HepG2 (cell line): ENCODE results near the gene ZNF821. TPM values are rescaled to one million over a fixed set of nuclear protein-coding genes. Genes with fewer than 3 reads are reported as not detected.
A peak's percentile ranks its signal among the peaks of the same experiment; 100 is the strongest.

Experiments
- ATAC-seq: fragments of 200-7000 bp; cut with Tn5 transposase; 3 replicates; pipeline ENCODE4 v1.9.1; 2020; ENCODE audit warnings: mild to moderate bottlenecking, moderate library complexity
- BruUV-seq: library from RNA; stranded (reverse); fragments of 400-500 nt; replicated peaks from 2 replicates; lab custom pipeline; 2021; lab: Mats Ljungman, UMichigan
- CTCF ChIA-PET: fragments of 300-600 bp; formaldehyde crosslinking; extraction: SDS; loops from one replicate; lab custom pipeline; 2021; ENCODE audit warnings: low total read pairs, inconsistent platforms, low intra/inter-chr PET ratio; lab: Yijun Ruan, JAX
- POLR2A ChIA-PET: fragments of 350-600 bp; sonication (Branson Sonifier 250); formaldehyde crosslinking; loops from one replicate; lab custom pipeline; 2020; ENCODE audit warnings: antibody characterized with exemption, inconsistent platforms; lab: Yijun Ruan, JAX
- DNase-seq: peaks from one replicate; pipeline ENCODE4 v3.0.0-alpha.2; 2015; ENCODE audit warnings: low spot score
- FAIRE-seq: peaks from 3 replicates; lab custom pipeline; 2011; peaks lifted over from hg19 to GRCh38; lab: Jason Lieb, UNC
- H2AFZ ChIP-seq: one replicate; pipeline ENCODE4 v1.6.1; 2011; ENCODE audit warnings: low read length, inconsistent platforms
- H3K27ac ChIP-seq: fragments of 300-600 bp; 3 replicates; pipeline ENCODE4 v1.8.0; 2011; ENCODE audit warnings: mixed run types, mild to moderate bottlenecking, mixed read lengths, low read length, inconsistent platforms; ENCODE audit not compliant: insufficient read depth; ENCODE audit errors: extremely low read length
- H3K27me3 ChIP-seq, 2 experiments: fragments of 200-600 bp in 1 of 2; 2 replicates in 1 of 2; 3 replicates in 1 of 2; pipeline versions ENCODE4 v1.6.0 to v1.8.0; 2011; ENCODE audit warnings: low read length in 2 of 2, mild to moderate bottlenecking in 2 of 2, moderate library complexity in 2 of 2, inconsistent platforms in 1 of 2; ENCODE audit not compliant: insufficient read depth in 2 of 2, control insufficient read depth in 1 of 2
- H3K36me3 ChIP-seq, 2 experiments: fragments of 200-600 bp in 1 of 2; replicated peaks in 1 of 2; 2 replicates in 1 of 2; 3 replicates in 1 of 2; pipeline versions ENCODE4 v1.5.1 to v1.8.0; 2011; ENCODE audit warnings: low read length in 2 of 2, inconsistent platforms in 1 of 2; ENCODE audit not compliant: insufficient read depth in 2 of 2, control insufficient read depth in 1 of 2
- H3K4me1 ChIP-seq: 2 replicates; pipeline ENCODE4 v1.5.1; 2012; ENCODE audit warnings: low read length, inconsistent platforms; ENCODE audit not compliant: insufficient read depth
- H3K4me2 ChIP-seq: 2 replicates; pipeline ENCODE4 v1.6.0; 2011; ENCODE audit warnings: low read depth, low read length, inconsistent platforms
- H3K4me3 ChIP-seq, 3 experiments: fragments of 200-600 bp in 1 of 3; sonication (generic), shearing (Covaris generic) in 1 of 3; replicated peaks in 1 of 3; 2 replicates each; pipeline ENCODE4 v1.5.1; 2011 to 2016; ENCODE audit warnings: low read length in 3 of 3, inconsistent platforms in 2 of 3, low read depth in 2 of 3, mild to moderate bottlenecking in 2 of 3, control low read depth in 1 of 3, mixed read lengths in 1 of 3; ENCODE audit not compliant: insufficient read depth in 1 of 3
- H3K79me2 ChIP-seq: one replicate; pipeline ENCODE4 v1.6.1; 2011; ENCODE audit warnings: low read length, inconsistent platforms; ENCODE audit not compliant: insufficient read depth
- H3K9ac ChIP-seq: 2 replicates; pipeline ENCODE4 v1.6.0; 2011; ENCODE audit warnings: mild to moderate bottlenecking, low read depth, low read length, inconsistent platforms; ENCODE audit not compliant: insufficient read depth
- H3K9me3 ChIP-seq: 2 replicates; pipeline ENCODE4 v1.5.1; 2012; ENCODE audit warnings: mild to moderate bottlenecking, low read length
- H4K20me1 ChIP-seq: 2 replicates; pipeline ENCODE4 v1.6.0; 2011; ENCODE audit warnings: inconsistent platforms, mild to moderate bottlenecking, low read length, moderate library complexity; ENCODE audit not compliant: insufficient read depth
- BCL6 ChIP-seq: IDR thresholded peaks from 2 replicates; pipeline ENCODE4 v1.6.1; 2016; ENCODE audit warnings: missing genetic modification reagents, missing compliant biosample characterization
- CBX5 ChIP-seq: sonication (generic); formaldehyde crosslinking; IDR thresholded peaks from 2 replicates; pipeline ENCODE4 v1.4.0; 2020; ENCODE audit warnings: missing genetic modification reagents, borderline replicate concordance
- CCDC6 ChIP-seq: sonication (generic); formaldehyde crosslinking; IDR thresholded peaks from 2 replicates; pipeline ENCODE4 v1.8.1; 2022; ENCODE audit warnings: mild to moderate bottlenecking, missing genetic modification reagents, moderate library complexity
- EEA1 ChIP-seq: sonication (generic); formaldehyde crosslinking; IDR thresholded peaks from 2 replicates; pipeline ENCODE4 v1.5.1; 2020; ENCODE audit warnings: mild to moderate bottlenecking, missing genetic modification reagents, borderline replicate concordance
- GZF1 ChIP-seq: sonication (generic); formaldehyde crosslinking; IDR thresholded peaks from 2 replicates; pipeline ENCODE4 v1.5.1; 2020; ENCODE audit warnings: mild to moderate bottlenecking, missing genetic modification reagents
- HDAC2 ChIP-seq: sonication (generic); formaldehyde crosslinking; IDR thresholded peaks from 2 replicates; pipeline ENCODE4 v1.4.0; 2020; ENCODE audit warnings: missing genetic modification reagents
- HNF1A ChIP-seq, 2 experiments: sonication (generic) in 1 of 2; formaldehyde crosslinking in 1 of 2; IDR thresholded peaks; 2 replicates each; pipeline versions ENCODE4 v1.4.0 to v1.6.1; 2016 to 2020; ENCODE audit warnings: borderline replicate concordance in 1 of 2, low read depth in 1 of 2, mild to moderate bottlenecking in 1 of 2, missing genetic modification reagents in 1 of 2
- HNF4A ChIP-seq: sonication (generic); formaldehyde crosslinking; IDR thresholded peaks from 2 replicates; pipeline ENCODE4 v1.4.0; 2020; ENCODE audit warnings: missing genetic modification reagents
- PAWR ChIP-seq: sonication (generic); formaldehyde crosslinking; IDR thresholded peaks from 2 replicates; pipeline ENCODE4 v1.4.0; 2020; ENCODE audit warnings: missing genetic modification reagents, mild to moderate bottlenecking, borderline replicate concordance
- PAXIP1 ChIP-seq: sonication (generic); formaldehyde crosslinking; conservative IDR thresholded peaks from 2 replicates; pipeline ENCODE4 v1.4.0; 2020; ENCODE audit warnings: mild to moderate bottlenecking, missing genetic modification reagents, moderate library complexity
- SMAD9 ChIP-seq: sonication (generic); formaldehyde crosslinking; IDR thresholded peaks from 2 replicates; pipeline ENCODE4 v1.5.1; 2020; ENCODE audit warnings: mild to moderate bottlenecking, missing genetic modification reagents
- TAF15 ChIP-seq: fragments of 200-400 bp; formaldehyde crosslinking; IDR thresholded peaks from one replicate; pipeline ENCODE4 v1.6.1; 2018; ENCODE audit warnings: mild to moderate bottlenecking, low read depth, low read length; ENCODE audit not compliant: poor library complexity, severe bottlenecking
- ZFP36L2 ChIP-seq: sonication (generic); formaldehyde crosslinking; IDR thresholded peaks from 2 replicates; pipeline ENCODE4 v1.4.0; 2020; ENCODE audit warnings: missing genetic modification reagents
- ZNF12 ChIP-seq: sonication (generic); formaldehyde crosslinking; IDR thresholded peaks from 2 replicates; pipeline ENCODE4 v1.5.0; 2020; ENCODE audit warnings: missing genetic modification reagents
- ZNF20 ChIP-seq: sonication (generic); formaldehyde crosslinking; IDR thresholded peaks from 2 replicates; pipeline ENCODE4 v1.4.0; 2020; ENCODE audit warnings: mild to moderate bottlenecking, moderate library complexity, missing genetic modification reagents
- ZNF367 ChIP-seq: sonication (generic); formaldehyde crosslinking; IDR thresholded peaks from 2 replicates; pipeline ENCODE4 v1.4.0; 2020; ENCODE audit warnings: missing genetic modification reagents, borderline replicate concordance
- ZNF552 ChIP-seq: sonication (generic); formaldehyde crosslinking; IDR thresholded peaks from 2 replicates; pipeline ENCODE4 v1.9.0; 2022; ENCODE audit warnings: missing genetic modification reagents, mild to moderate bottlenecking, borderline replicate concordance
- ZNF572 ChIP-seq: sonication (generic); formaldehyde crosslinking; IDR thresholded peaks from 2 replicates; pipeline ENCODE4 v1.5.1; 2020; ENCODE audit warnings: mild to moderate bottlenecking, missing genetic modification reagents
- ZNF777 ChIP-seq: sonication (generic); formaldehyde crosslinking; IDR thresholded peaks from 2 replicates; pipeline ENCODE4 v1.4.0; 2020; ENCODE audit warnings: missing genetic modification reagents
- WGBS: methylation state at CpG from one replicate; pipeline ENCODE4 v1.1.6; 2017; ENCODE audit warnings: low lambda C conversion rate; 5-methylcytosine and 5-hydroxymethylcytosine counted together
- in situ Hi-C: cut with HindIII; loops from 2 replicates; pipeline ENCODE4 v1.10.0; 2017; ENCODE audit warnings: low pct_unique_long_range_greater_than_20kb; ENCODE audit not compliant: extremely low pct_ligation_motif_present
- intact Hi-C: fragments of 100-400 bp; cut with micrococcal nuclease; formaldehyde crosslinking; loops from one replicate; pipeline ENCODE4 v1.10.0; 2022; ENCODE audit not compliant: unreplicated experiment
- polyA plus RNA-seq, 8 experiments: library from polyadenylated mRNA; depleted of rRNA in 3 of 8; stranded (reverse) in 7 of 8; unstranded in 1 of 8; fragments of >200 nt; fragmentation: Illumina TruSeq in 4 of 8; extraction: Trizol in 4 of 8; gene quantifications; 2 replicates each; pipeline versions ENCODE4 v1.2.1 to v1.2.3, GENCODE V29; 2011 to 2016; ENCODE audit warnings: low read depth in 4 of 8, missing spikeins in 1 of 8, mixed read lengths in 1 of 8; ENCODE audit not compliant: insufficient read depth in 1 of 8
- total RNA-seq, 5 experiments: library from RNA; depleted of rRNA; stranded (reverse); fragments of >200 nt; fragmentation: Illumina TruSeq; extraction: Trizol; gene quantifications; 2 replicates each; pipeline ENCODE4 v1.2.3, GENCODE V29; 2016; ENCODE audit warnings: low read depth in 1 of 5

Gene ZNF821
- total and polyA plus RNA-seq, 2 of the 13 experiments (the other 11 are each of a cell fraction or from before 2014, with no cell fraction given) = 7.0 to 9.1 TPM

- Histone ChIP-seq H3K36me3 (peaks cover 31 to 43% of the 10 kb centered on the region in 2 experiments), H3K4me2 (no peak overlapping the region; the same call in 1 of the 2 replicates), H3K27me3 (no peaks in the 10 kb centered on the region), H4K20me1 (no peaks in the 10 kb centered on the region), H3K27ac (no peak overlapping the region), H3K4me3 (no peak overlapping the region), H2AFZ (no peak overlapping the region), H3K9me3 (no peaks in the 10 kb centered on the region), H3K79me2 (no peaks in the 10 kb centered on the region), H3K4me1 (peaks cover 19% of the 10 kb centered on the region), H3K9ac (no peak overlapping the region)
- intact Hi-C loops = no loop called here
- no peak for FAIRE-seq
- ATAC-seq = no peak
- ChIA-PET CTCF (no interaction called here), POLR2A (no interaction called here)
- WGBS = 75% methylated on average over 4 of the region's 4 CpGs
- in situ Hi-C loops = no loop called here
- DNase-seq = no peak
- no TSS peak for BruUV-seq
- TF ChIP-seq HNF1A (IDR thresholded peaks at IDR 0.05; ENCODE audit: low read depth) = no peak
- no peak for TF ChIP-seq HNF1A (CRISPR knock-in tag; IDR thresholded peaks at IDR 0.05; ENCODE audit: borderline replicate concordance)
- no peak for TF ChIP-seq ZNF20 (CRISPR knock-in tag)
- peak; percentile 42; the same call in 1 of the 2 replicates for TF ChIP-seq PAXIP1 (CRISPR knock-in tag)
- TF ChIP-seq CBX5 = no peak
- TF ChIP-seq HNF4A (CRISPR knock-in tag) = peak; percentile 25
- TF ChIP-seq ZNF572 (CRISPR knock-in tag) = no peak
- TF ChIP-seq TAF15 = no peak
- no peak for TF ChIP-seq HDAC2 (CRISPR knock-in tag)
- TF ChIP-seq ZNF12 = no peak
- no peak for TF ChIP-seq CCDC6 (CRISPR knock-in tag)
- no peak for TF ChIP-seq EEA1 (CRISPR knock-in tag)
- TF ChIP-seq ZNF777 (CRISPR knock-in tag) = no peak
- no peak for TF ChIP-seq SMAD9 (CRISPR knock-in tag)
- no peak for TF ChIP-seq PAWR (CRISPR knock-in tag)
- TF ChIP-seq ZNF552 (CRISPR knock-in tag) = no peak
- TF ChIP-seq BCL6 (CRISPR knock-in tag) = 0 out of 2 replicates have a peak, but pooled peaks have one; percentile 10
- TF ChIP-seq ZFP36L2 (CRISPR knock-in tag) = no peak
- no peak for TF ChIP-seq GZF1 (CRISPR knock-in tag)
- TF ChIP-seq ZNF367 (CRISPR knock-in tag) = no peak
Measured at GRCh38 chr16:71853413-71853812, 30.6 kb downstream of the ZNF821 start.
